ENCODE results near the gene REELD1. TPM values are rescaled to one million over a fixed set of nuclear protein-coding genes. Genes with fewer than 3 reads are reported as not detected.

The REELD1 gene
- total RNA-seq, 4 donors from 2014 or later, result 0.27 to 1.4 TPM; not detected in 2

- H3K4me1 ChIP-seq, result no peaks in the 10 kb centered on the region
- no peaks in the 10 kb centered on the region for H3K27me3 ChIP-seq
- intact Hi-C loops (cut with DNase I; ENCODE audit: low total_unique reads), result no loop called here
- 80 to 90% methylated on average over 1 to 2 of the region's 2 CpGs for WGBS, 2 donors (ENCODE audit: low coverage in 1 of 2)
- no peak overlapping the region for H3K4me3 ChIP-seq
- in situ Hi-C loops (cut with MboI; ENCODE audit: low pct_ligation_motif_present in 1 of 4, low pct_unique_long_range_greater_than_20kb in 1 of 4, low sequenced_read_pairs in 3 of 4), result no loop called here
- TF ChIP-seq CTCF (IDR thresholded peaks at IDR 0.05) (no peak), EP300 (IDR thresholded peaks at IDR 0.05; ENCODE audit: low read depth) (no peak), POLR2AphosphoS5 (IDR thresholded peaks at IDR 0.05) (no peak), POLR2A (IDR thresholded peaks at IDR 0.05) (no peak)
- no peaks in the 10 kb centered on the region for H3K36me3 ChIP-seq
- H3K27ac ChIP-seq, result no peak overlapping the region
- no peak for DNase-seq
- H3K9me3 ChIP-seq, result no peaks in the 10 kb centered on the region
Measured at GRCh38 chr4:146261041-146261440, 46.7 kb downstream of the REELD1 start.

- Histone ChIP-seq H3K9me3 (no peaks in the 10 kb centered on the region), H3K36me3 (no peaks in the 10 kb centered on the region), H3K27me3 (no peaks in the 10 kb centered on the region), H3K4me3 (no peak overlapping the region), H3K4me1 (no peaks in the 10 kb centered on the region), H3K27ac (no peak overlapping the region)
- intact Hi-C loops (cut with DNase I; ENCODE audit: low total_unique reads), result no loop called here
- TF ChIP-seq POLR2A (IDR thresholded peaks at IDR 0.05) (no peak), POLR2AphosphoS5 (IDR thresholded peaks at IDR 0.05) (no peak), CTCF (IDR thresholded peaks at IDR 0.05) (no peak), EP300 (IDR thresholded peaks at IDR 0.05; ENCODE audit: low read depth) (no peak)
- DNase-seq, result no peak
- in situ Hi-C loops (cut with MboI; ENCODE audit: low pct_ligation_motif_present in 1 of 4, low pct_unique_long_range_greater_than_20kb in 1 of 4, low sequenced_read_pairs in 3 of 4), result no loop called here
Measured at GRCh38 chr4:146263793-146264192, 49.5 kb downstream of the REELD1 start.

- Histone ChIP-seq H3K4me3 (no peak overlapping the region), H3K9me3 (no peaks in the 10 kb centered on the region), H3K27ac (no peak overlapping the region), H3K27me3 (no peaks in the 10 kb centered on the region), H3K36me3 (no peaks in the 10 kb centered on the region), H3K4me1 (no peaks in the 10 kb centered on the region)
- TF ChIP-seq EP300 (IDR thresholded peaks at IDR 0.05; ENCODE audit: low read depth) (no peak), POLR2AphosphoS5 (IDR thresholded peaks at IDR 0.05) (no peak), POLR2A (IDR thresholded peaks at IDR 0.05) (no peak), CTCF (IDR thresholded peaks at IDR 0.05) (no peak)
- no peak for DNase-seq
- 84 to 96% methylated on average over 2 of the region's 2 CpGs for WGBS, 2 donors (ENCODE audit: low coverage in 1 of 2)
- intact Hi-C loops (cut with DNase I; ENCODE audit: low total_unique reads) (no loop called here), in situ Hi-C loops (cut with MboI; ENCODE audit: low pct_ligation_motif_present in 1 of 4, low pct_unique_long_range_greater_than_20kb in 1 of 4, low sequenced_read_pairs in 3 of 4) (no loop called here)
Measured at GRCh38 chr4:146265950-146266490, 51.7 kb downstream of the REELD1 start.

- intact Hi-C loops (cut with DNase I; ENCODE audit: low total_unique reads) (no loop called here), in situ Hi-C loops (cut with MboI; ENCODE audit: low pct_ligation_motif_present in 1 of 4, low pct_unique_long_range_greater_than_20kb in 1 of 4, low sequenced_read_pairs in 3 of 4) (no loop called here)
- no peak for TF ChIP-seq POLR2A (IDR thresholded peaks at IDR 0.05)
- Histone ChIP-seq H3K4me1 (no peaks in the 10 kb centered on the region), H3K9me3 (no peaks in the 10 kb centered on the region), H3K4me3 (no peak overlapping the region), H3K36me3 (no peaks in the 10 kb centered on the region), H3K27me3 (no peaks in the 10 kb centered on the region), H3K27ac (no peak overlapping the region)
- no peak for DNase-seq
- WGBS, 2 donors (ENCODE audit: low coverage in 1 of 2), result 77 to 92% methylated on average over 3 to 5 of the region's 5 CpGs
Measured at GRCh38 chr4:146267826-146268225, 53.5 kb downstream of the REELD1 start.

GRCh38 chr4:146269228-146269653, 54.9 kb downstream of the REELD1 start:
- 60% methylated on average over 2 of the region's 2 CpGs; no CpG with 5 or more reads in 1 of the 2 donors for WGBS, 2 donors (ENCODE audit: low coverage in 1 of 2)
- in situ Hi-C loops (cut with MboI; ENCODE audit: low pct_ligation_motif_present in 1 of 4, low pct_unique_long_range_greater_than_20kb in 1 of 4, low sequenced_read_pairs in 3 of 4), result no loop called here
- H3K27ac ChIP-seq, result no peak overlapping the region
- no peaks in the 10 kb centered on the region for H3K27me3 ChIP-seq
- H3K4me3 ChIP-seq, result no peak overlapping the region
- DNase-seq, result no peak
- H3K9me3 ChIP-seq, result no peaks in the 10 kb centered on the region
- intact Hi-C loops (cut with DNase I; ENCODE audit: low total_unique reads), result no loop called here
- no peaks in the 10 kb centered on the region for H3K36me3 ChIP-seq
- H3K4me1 ChIP-seq, result no peaks in the 10 kb centered on the region
- no peak for TF ChIP-seq POLR2A (IDR thresholded peaks at IDR 0.05)
- no peak for TF ChIP-seq CTCF (IDR thresholded peaks at IDR 0.05)
- TF ChIP-seq EP300 (IDR thresholded peaks at IDR 0.05; ENCODE audit: low read depth), result no peak
- no peak for TF ChIP-seq POLR2AphosphoS5 (IDR thresholded peaks at IDR 0.05)
